NB4 (cell line): ENCODE measurements around the gene AP4S1.

Experiments used
- DNase-seq: peaks from one replicate; pipeline ENCODE4 v3.0.0; 2010; ENCODE audit warnings: low read depth
- H3K4me3 ChIP-seq: one replicate; pipeline ENCODE4 v1.5.1; 2011; ENCODE audit warnings: mild to moderate bottlenecking, low read depth, low read length, moderate library complexity
- MAX ChIP-seq: IDR thresholded peaks from 2 replicates; pipeline ENCODE4 v1.6.1; 2011; ENCODE audit warnings: low read depth, low read length
- MYC ChIP-seq: IDR thresholded peaks from 2 replicates; pipeline ENCODE4 v1.6.1; 2011; ENCODE audit warnings: low read depth, low read length
- POLR2A ChIP-seq: IDR thresholded peaks from 2 replicates; pipeline ENCODE4 v1.6.1; 2011; ENCODE audit warnings: mild to moderate bottlenecking; ENCODE audit not compliant: insufficient read length; ENCODE audit errors: extremely low read depth
- TF ChIP-seq, protein P1 (sequence below): IDR thresholded peaks from one replicate; pipeline ENCODE4 v1.5.1; 2012; ENCODE audit warnings: low read depth, low read length

AP4S1 gene

GRCh38 chr14:31096255-31096654 is 70.8 kb downstream of the AP4S1 start:
- no peak for DNase-seq
- no peak overlapping the region for H3K4me3 ChIP-seq
- TF ChIP-seq POLR2A (no peak), MYC (no peak)
- TF ChIP-seq, protein P1, sequence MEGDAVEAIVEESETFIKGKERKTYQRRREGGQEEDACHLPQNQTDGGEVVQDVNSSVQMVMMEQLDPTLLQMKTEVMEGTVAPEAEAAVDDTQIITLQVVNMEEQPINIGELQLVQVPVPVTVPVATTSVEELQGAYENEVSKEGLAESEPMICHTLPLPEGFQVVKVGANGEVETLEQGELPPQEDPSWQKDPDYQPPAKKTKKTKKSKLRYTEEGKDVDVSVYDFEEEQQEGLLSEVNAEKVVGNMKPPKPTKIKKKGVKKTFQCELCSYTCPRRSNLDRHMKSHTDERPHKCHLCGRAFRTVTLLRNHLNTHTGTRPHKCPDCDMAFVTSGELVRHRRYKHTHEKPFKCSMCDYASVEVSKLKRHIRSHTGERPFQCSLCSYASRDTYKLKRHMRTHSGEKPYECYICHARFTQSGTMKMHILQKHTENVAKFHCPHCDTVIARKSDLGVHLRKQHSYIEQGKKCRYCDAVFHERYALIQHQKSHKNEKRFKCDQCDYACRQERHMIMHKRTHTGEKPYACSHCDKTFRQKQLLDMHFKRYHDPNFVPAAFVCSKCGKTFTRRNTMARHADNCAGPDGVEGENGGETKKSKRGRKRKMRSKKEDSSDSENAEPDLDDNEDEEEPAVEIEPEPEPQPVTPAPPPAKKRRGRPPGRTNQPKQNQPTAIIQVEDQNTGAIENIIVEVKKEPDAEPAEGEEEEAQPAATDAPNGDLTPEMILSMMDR: no peak

DNA sequence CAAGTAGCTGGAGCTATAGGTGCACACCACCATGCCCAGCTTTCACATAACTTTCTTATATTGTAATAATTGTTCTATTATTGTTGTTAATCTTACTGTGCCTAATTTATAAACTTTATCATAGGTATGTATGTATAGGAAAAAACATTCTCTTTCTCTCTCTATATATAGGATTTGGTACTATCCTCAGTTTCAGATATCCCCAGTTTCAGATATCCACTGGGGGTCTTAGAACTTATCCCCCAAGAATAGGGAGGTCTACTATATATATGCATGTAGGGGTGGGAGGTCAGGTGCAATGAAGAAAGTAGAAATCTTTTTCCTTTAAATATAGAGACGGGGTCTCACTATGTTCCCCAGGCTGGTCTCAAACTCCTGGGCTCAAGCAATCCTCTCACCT is 71.6 kb downstream of the AP4S1 start:
- no peak overlapping the region for H3K4me3 ChIP-seq
- DNase-seq: no peak
- no peak for TF ChIP-seq MYC
- TF ChIP-seq, protein P1: no peak
- no peak for TF ChIP-seq MAX
- no peak for TF ChIP-seq POLR2A

DNA sequence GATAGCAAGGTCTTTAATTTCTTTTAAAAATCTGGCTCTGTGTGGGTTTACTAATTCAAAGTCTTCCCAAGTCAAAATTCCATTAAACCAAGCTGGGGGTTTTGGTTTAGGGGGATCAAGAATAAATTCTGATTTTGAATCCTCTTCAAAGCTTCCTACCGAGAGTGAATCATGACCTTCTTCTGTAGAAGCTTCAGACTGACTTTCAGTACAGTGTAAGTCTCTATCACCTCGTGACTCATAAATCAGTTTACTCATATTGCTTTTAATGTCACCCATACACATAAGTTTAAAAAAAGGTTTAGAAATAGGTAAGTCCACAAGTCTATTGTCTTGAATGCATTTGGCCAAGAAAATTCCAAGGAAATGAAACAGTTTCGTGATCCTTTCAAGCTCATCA is 81.3 kb downstream of the AP4S1 start:
- TF ChIP-seq POLR2A (no peak), MYC (no peak), MAX (no peak)
- TF ChIP-seq, protein P1: no peak
- H3K4me3 ChIP-seq: no peak overlapping the region
- DNase-seq: no peak

DNA sequence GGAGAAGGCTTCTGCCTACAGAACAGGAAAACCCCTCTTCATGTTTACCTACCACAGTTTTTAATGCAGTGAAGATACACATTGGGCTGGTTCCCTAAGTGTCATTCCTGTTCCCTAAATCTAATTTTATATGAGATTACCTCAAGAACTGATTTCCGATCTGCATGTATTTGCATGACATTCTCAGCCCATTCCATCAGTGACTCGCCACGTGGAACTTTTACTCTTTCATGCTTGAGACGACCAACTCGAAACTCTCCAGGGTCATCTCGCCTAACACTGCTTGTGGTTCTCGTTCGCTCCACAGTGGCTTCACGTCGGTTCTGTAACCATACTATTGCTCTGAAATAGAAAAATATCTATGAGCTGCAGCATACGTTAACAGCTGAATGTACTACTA is 83.8 kb downstream of the AP4S1 start:
- DNase-seq: no peak
- no peak for TF ChIP-seq MYC
- no peak for TF ChIP-seq MAX
- TF ChIP-seq, protein P1: no peak
- no peak for TF ChIP-seq POLR2A
- no peak overlapping the region for H3K4me3 ChIP-seq

GRCh38 chr14:31110872-31111271 is 85.4 kb downstream of the AP4S1 start:
- DNase-seq: no peak
- TF ChIP-seq, protein P1: no peak
- no peak for TF ChIP-seq MAX
- TF ChIP-seq MYC: no peak
- TF ChIP-seq POLR2A: no peak
- no peak overlapping the region for H3K4me3 ChIP-seq

- no peak for DNase-seq
- H3K4me3 ChIP-seq: no peak overlapping the region
- TF ChIP-seq MAX: no peak
Measured at GRCh38 chr14:31113794-31114193, 88.3 kb downstream of the AP4S1 start.
